Activated naive CD4-positive, alpha-beta T cell treated with Interleukin-2 at 50 U/mL for 16 hours (primary cell): ENCODE results near the gene ANKLE2.
A peak's percentile ranks its signal among the peaks of the same experiment; 100 is the strongest.
"Not testable (repeated sequence)": the region's sequence is repeated elsewhere in the genome, so short reads cannot be mapped to it uniquely, and the experiment has no call there.

ENCODE experiments used
- DNase-seq: peaks from one replicate; pipeline ENCODE4 v3.0.0-alpha.2; 2020

Gene ANKLE2

GRCh38 chr12:132717531-132718387, 43.9 kb downstream of the ANKLE2 start:
- no peak for DNase-seq

- DNase-seq: no peak
These were observed 44.6 kb downstream of the ANKLE2 start for GRCh38 chr12:132717011-132717410.

GRCh38 chr12:132716356-132716755, 45.3 kb downstream of the ANKLE2 start:
- DNase-seq: no peak

GRCh38 chr12:132715874-132716273, 45.8 kb downstream of the ANKLE2 start:
- no peak for DNase-seq

GRCh38 chr12:132713123-132713522, 48.5 kb downstream of the ANKLE2 start:
- no peak for DNase-seq

GRCh38 chr12:132711080-132711843, 50.4 kb downstream of the ANKLE2 start:
- peak; percentile 34 for DNase-seq

GRCh38 chr12:132710405-132711079, 51.1 kb downstream of the ANKLE2 start, which contains the start of gene PGAM5:
Gene PGAM5 (plus strand): TSS chr12:132710842. CDS start chr12:132710877, 35 bp downstream.
- peak; percentile 91 for DNase-seq

GRCh38 chr12:132710043-132710404, 51.6 kb downstream of the ANKLE2 start:
- DNase-seq: no peak

GRCh38 chr12:132708150-132708549, 53.5 kb downstream of the ANKLE2 start:
- DNase-seq: no peak

GRCh38 chr12:132707241-132707640, 54.4 kb downstream of the ANKLE2 start:
- DNase-seq: no peak

- DNase-seq: no peak
These were observed 58.0 kb downstream of the ANKLE2 start for GRCh38 chr12:132703641-132704040.

- no peak for DNase-seq
These were observed 59.0 kb downstream of the ANKLE2 start for GRCh38 chr12:132702640-132703039.

GRCh38 chr12:132700212-132700822, 61.3 kb downstream of the ANKLE2 start:
- DNase-seq: no peak

- DNase-seq: no peak
These were observed 63.3 kb downstream of the ANKLE2 start for GRCh38 chr12:132698341-132698740.

- no peak for DNase-seq
These were observed 66.2 kb downstream of the ANKLE2 start for GRCh38 chr12:132695431-132695830.

GRCh38 chr12:132694888-132695287, 66.7 kb downstream of the ANKLE2 start:
- not testable (repeated sequence) for DNase-seq

- DNase-seq: not testable (repeated sequence)
These were observed 69.6 kb downstream of the ANKLE2 start for GRCh38 chr12:132692030-132692429.

- DNase-seq: no peak
These were observed 71.5 kb downstream of the ANKLE2 start for GRCh38 chr12:132690112-132690511.

- no peak for DNase-seq
These were observed 72.4 kb downstream of the ANKLE2 start for GRCh38 chr12:132689227-132689626.

GRCh38 chr12:132687211-132688164, 74.1 kb downstream of the ANKLE2 start, which contains the start of the genes POLE and PXMP2:
Gene POLE (minus strand): TSS chr12:132687342. CDS start chr12:132687315, 27 bp downstream.
Gene PXMP2 (plus strand): TSS chr12:132687587. CDS start chr12:132687671, 84 bp downstream.
- DNase-seq: peak; percentile 95

GRCh38 chr12:132686825-132687210, 74.8 kb downstream of the ANKLE2 start:
- no peak for DNase-seq
